GM12878 (cell line): ENCODE measurements around the gene CGN. TPM values are rescaled to one million over a fixed set of nuclear protein-coding genes. Genes with fewer than 3 reads are reported as not detected.

Source experiments
- ATAC-seq: fragments of 200-7000 bp; cut with Tn5 transposase; 3 replicates; pipeline ENCODE4 v1.9.1; 2020; ENCODE audit warnings: mild to moderate bottlenecking, moderate library complexity
- BruUV-seq: library from RNA; stranded (reverse); fragments of 400-500 nt; replicated peaks from 2 replicates; lab custom pipeline; 2021; lab: Mats Ljungman, UMichigan
- CTCF ChIA-PET: fragments of 300-600 bp; sonication (Branson Sonifier 250); formaldehyde crosslinking; extraction: SDS; loops from one replicate; lab custom pipeline; 2021; ENCODE audit warnings: inconsistent platforms; lab: Yijun Ruan, JAX
- POLR2A ChIA-PET: fragments of 350-600 bp; formaldehyde crosslinking; extraction: SDS; loops from one replicate; lab custom pipeline; 2021; ENCODE audit warnings: inconsistent platforms; lab: Charles Lee
- RAD21 ChIA-PET: fragments of 300-600 bp; sonication (Branson Sonifier 250); formaldehyde crosslinking; loops from one replicate; lab custom pipeline; 2023; ENCODE audit warnings: antibody characterized with exemption; ENCODE audit not compliant: unreplicated experiment; lab: Charles Lee
- SMC1A ChIA-PET: fragments of 300-600 bp; sonication (Branson Sonifier 250); formaldehyde crosslinking; loops from one replicate; lab custom pipeline; 2023; ENCODE audit not compliant: unreplicated experiment, uncharacterized antibody; lab: Charles Lee
- DNase-seq: peaks from one replicate; pipeline ENCODE4 v3.0.0-alpha.2; 2011; ENCODE audit warnings: low read depth, low spot score
- FAIRE-seq: peaks from 3 replicates; lab custom pipeline; 2011; peaks lifted over from hg19 to GRCh38; lab: Jason Lieb, UNC
- H2AFZ ChIP-seq: 2 replicates; pipeline ENCODE4 v1.6.0; 2011; ENCODE audit warnings: low read depth, low read length, control low read depth; ENCODE audit not compliant: control insufficient read depth
- H3K27ac ChIP-seq: 2 replicates; pipeline ENCODE4 v1.5.1; 2011; ENCODE audit warnings: control low read depth; ENCODE audit not compliant: control insufficient read depth, insufficient read depth
- H3K27me3 ChIP-seq, 2 experiments: replicated peaks in 1 of 2; 2 replicates each; pipeline versions ENCODE4 v1.6.0 to v1.6.1; 2011; ENCODE audit warnings: low read length in 1 of 2; ENCODE audit not compliant: control insufficient read depth in 2 of 2, insufficient read depth in 2 of 2
- H3K36me3 ChIP-seq, 2 experiments: 2 replicates each; pipeline ENCODE4 v1.5.1; 2011; ENCODE audit warnings: low read length in 1 of 2; ENCODE audit not compliant: control insufficient read depth in 2 of 2, insufficient read depth in 2 of 2
- H3K4me1 ChIP-seq: 2 replicates; pipeline ENCODE4 v1.6.1; 2011; ENCODE audit warnings: mild to moderate bottlenecking, low read length, moderate library complexity, mixed read lengths; ENCODE audit not compliant: control insufficient read depth, insufficient read depth
- H3K4me2 ChIP-seq: 2 replicates; pipeline ENCODE4 v1.6.0; 2011; ENCODE audit warnings: control low read depth; ENCODE audit not compliant: control insufficient read depth, insufficient read depth
- H3K4me3 ChIP-seq: fragments of 200-600 bp; sonication (generic); 2 replicates; pipeline ENCODE4 v1.5.1; 2016
- H3K79me2 ChIP-seq: 2 replicates; pipeline ENCODE4 v1.6.0; 2011; ENCODE audit warnings: low read length; ENCODE audit not compliant: control insufficient read depth, insufficient read depth
- H3K9ac ChIP-seq: 2 replicates; pipeline ENCODE4 v1.8.0; 2011; ENCODE audit warnings: low read length, control low read depth, mixed read lengths; ENCODE audit not compliant: control insufficient read depth, insufficient read depth
- H3K9me3 ChIP-seq: replicated peaks from 3 replicates; pipeline ENCODE4 v1.5.1; 2011; ENCODE audit warnings: mild to moderate bottlenecking, low read length; ENCODE audit not compliant: control insufficient read depth, insufficient read depth
- H4K20me1 ChIP-seq: 2 replicates; pipeline ENCODE4 v1.6.0; 2011; ENCODE audit not compliant: control insufficient read depth, insufficient read depth
- MYC ChIP-seq: IDR thresholded peaks from 2 replicates; pipeline ENCODE4 v1.6.1; 2011; ENCODE audit warnings: mild to moderate bottlenecking, low read length, moderate library complexity, inconsistent platforms; ENCODE audit not compliant: insufficient read depth, insufficient replicate concordance, insufficient read length, severe bottlenecking
- NFYA ChIP-seq: IDR thresholded peaks from 2 replicates; pipeline ENCODE4 v1.6.1; 2011; ENCODE audit warnings: low read depth, mild to moderate bottlenecking, low read length, improper control_type of control experiment, borderline replicate concordance
- SMAD5 ChIP-seq: IDR thresholded peaks from 2 replicates; pipeline ENCODE4 v1.6.1; 2016; ENCODE audit warnings: antibody characterized with exemption, low read depth
- WGBS: methylation state at CpG from one replicate; pipeline ENCODE4 v1.1.6; 2016; ENCODE audit warnings: low lambda C conversion rate; ENCODE audit not compliant: insufficient replicate concordance, insufficient coverage; ENCODE audit errors: missing lambda C conversion rate; 5-methylcytosine and 5-hydroxymethylcytosine counted together
- in situ Hi-C: fragments of 300-500 bp; cut with MboI; formaldehyde crosslinking; loops from 9 replicates; pipeline ENCODE4 v1.14.3; 2018; ENCODE audit warnings: mixed read lengths
- intact Hi-C: fragments of 100-400 bp; cut with micrococcal nuclease; formaldehyde crosslinking; loops from one replicate; pipeline ENCODE4 v1.14.2; 2022; ENCODE audit not compliant: unreplicated experiment
- polyA plus RNA-seq, 11 experiments: library from polyadenylated mRNA; depleted of rRNA in 4 of 11; unstranded in 6 of 11; stranded (reverse) in 5 of 11; fragments of >200 nt; fragmentation: Nextera tagmentation in 4 of 11; fragmentation: Illumina TruSeq in 1 of 11; extraction: Ambion mirVana in 4 of 11; extraction: Trizol in 1 of 11; gene quantifications; 1 replicate in 1 of 11; 2 replicates in 10 of 11; pipeline versions ENCODE4 v1.2.1 to v1.2.3, GENCODE V29; 2011 to 2016; ENCODE audit warnings: inconsistent platforms in 2 of 11, missing spikeins in 2 of 11, low read depth in 1 of 11
- total RNA-seq, 4 experiments: library from RNA; depleted of rRNA in 3 of 4; stranded (reverse); fragments of >200 nt in 3 of 4; fragmentation: Illumina TruSeq in 1 of 4; extraction: Trizol in 1 of 4; gene quantifications; 2 replicates each; pipeline versions ENCODE4 v1.2.1 to v1.2.3, GENCODE V29; 2013 to 2021
- TF ChIP-seq, protein P1 (sequence below): IDR thresholded peaks from 2 replicates; pipeline ENCODE4 v1.6.1; 2012; ENCODE audit warnings: low read depth, low read length, improper control_type of control experiment

CGN gene
- total and polyA plus RNA-seq, 10 of the 15 experiments (the other 5 are each of a cell fraction or from before 2014, with no cell fraction given) = 0.11 to 6.5 (median 3.4) TPM

DNA sequence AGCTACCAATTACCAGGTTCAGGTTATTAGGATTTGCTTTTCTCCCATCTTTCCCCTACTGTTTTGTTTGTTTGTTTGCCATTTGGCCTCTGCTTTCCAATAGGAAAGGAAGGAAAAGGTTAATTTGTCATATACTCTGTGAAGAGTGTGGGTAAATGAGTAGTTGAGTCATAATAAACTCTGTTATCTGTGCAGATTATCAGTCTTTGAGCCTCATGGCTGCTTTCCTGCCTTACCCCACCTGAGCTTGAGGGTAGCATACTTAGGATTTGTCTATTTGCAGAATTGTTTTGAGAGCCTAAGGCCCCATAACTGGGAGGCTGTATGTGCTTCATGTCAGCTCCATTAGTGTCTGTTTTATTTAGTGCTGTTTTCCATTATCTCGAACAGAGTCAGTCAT, 67.8 kb downstream of the CGN start:
- no TSS peak for BruUV-seq
- Histone ChIP-seq H3K4me2 (no peak overlapping the region), H4K20me1 (no peaks in the 10 kb centered on the region), H3K9ac (no peak overlapping the region), H3K4me1 (peaks cover 4% of the 10 kb centered on the region; the same call in 1 of the 2 replicates), H3K9me3 (no peaks in the 10 kb centered on the region), H3K4me3 (no peak overlapping the region), H3K27ac (no peak overlapping the region), H3K36me3 (no peaks in the 10 kb centered on the region), H2AFZ (no peak overlapping the region), H3K27me3 (no peaks in the 10 kb centered on the region; a peak in 2 of 4 replicates), H3K79me2 (no peaks in the 10 kb centered on the region)
- in situ Hi-C loops (no loop called here), intact Hi-C loops (no loop called here)
- RAD21 ChIA-PET = interaction anchor here (1.3 kb wide), 1 partner anchor 257 kb away, joined by 3 read pairs; no protein-coding TSS in a partner anchor
- DNase-seq (no peak), ATAC-seq (no peak), FAIRE-seq (no peak)
- TF ChIP-seq SMAD5 (no peak), MYC (no peak), NFYA (no peak)
- TF ChIP-seq, protein P1, sequence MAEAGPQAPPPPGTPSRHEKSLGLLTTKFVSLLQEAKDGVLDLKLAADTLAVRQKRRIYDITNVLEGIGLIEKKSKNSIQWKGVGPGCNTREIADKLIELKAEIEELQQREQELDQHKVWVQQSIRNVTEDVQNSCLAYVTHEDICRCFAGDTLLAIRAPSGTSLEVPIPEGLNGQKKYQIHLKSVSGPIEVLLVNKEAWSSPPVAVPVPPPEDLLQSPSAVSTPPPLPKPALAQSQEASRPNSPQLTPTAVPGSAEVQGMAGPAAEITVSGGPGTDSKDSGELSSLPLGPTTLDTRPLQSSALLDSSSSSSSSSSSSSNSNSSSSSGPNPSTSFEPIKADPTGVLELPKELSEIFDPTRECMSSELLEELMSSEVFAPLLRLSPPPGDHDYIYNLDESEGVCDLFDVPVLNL = no peak
- WGBS = 83% methylated on average over 1 of the region's 1 CpG
- POLR2A ChIA-PET = no interaction called here
- CTCF ChIA-PET = interaction anchor here (0.9 to 1.6 kb wide), 4 partner anchors 15 to 278 kb away, joined by 3 to 6 read pairs (median 3); no protein-coding TSS in a partner anchor
- SMC1A ChIA-PET = interaction anchor here (1.0 kb wide), 1 partner anchor 36 kb away, joined by 3 read pairs; no protein-coding TSS in a partner anchor
